Fibroblast of lung (primary cell): ENCODE results near the gene MCCC1.

ENCODE experiments used
- EZH2 ChIP-seq: IDR thresholded peaks from 2 replicates; pipeline ENCODE4 v1.5.1; 2012; ENCODE audit warnings: low read length, control low read depth, mild to moderate bottlenecking; ENCODE audit errors: missing control alignments
- TF ChIP-seq, protein P1 (sequence below), 2 donors: IDR thresholded peaks in 1 of 2; conservative IDR thresholded peaks in 1 of 2; 1 replicate in 1 of 2; 2 replicates in 1 of 2; pipeline ENCODE4 v1.5.1; 2011 to 2012; ENCODE audit warnings: low read length in 2 of 2, control low read depth in 1 of 2, inconsistent platforms in 1 of 2, low read depth in 1 of 2, mild to moderate bottlenecking in 1 of 2

DNA sequence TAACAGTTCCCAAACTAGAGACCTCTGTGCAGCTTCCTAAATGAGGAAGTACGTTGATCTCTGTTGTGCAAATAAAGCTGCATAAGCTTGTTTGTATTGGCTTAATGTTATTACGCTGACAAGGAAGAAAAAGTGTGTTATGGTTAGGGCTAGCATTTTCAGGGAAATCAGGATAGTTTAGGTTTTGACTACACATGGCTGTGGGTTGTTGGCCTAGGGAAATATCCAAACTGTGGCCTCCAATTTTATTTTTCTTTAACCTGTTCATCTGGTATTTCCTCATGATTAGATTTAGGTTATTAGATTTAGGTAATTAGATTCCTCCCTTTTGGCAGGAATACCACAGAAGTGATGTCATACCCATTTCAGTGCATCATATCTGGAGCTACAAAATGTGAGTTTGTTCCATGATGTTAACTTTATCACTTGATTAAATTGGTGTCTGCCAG, 8.7 kb upstream of the MCCC1 start:
- TF ChIP-seq, protein P1, sequence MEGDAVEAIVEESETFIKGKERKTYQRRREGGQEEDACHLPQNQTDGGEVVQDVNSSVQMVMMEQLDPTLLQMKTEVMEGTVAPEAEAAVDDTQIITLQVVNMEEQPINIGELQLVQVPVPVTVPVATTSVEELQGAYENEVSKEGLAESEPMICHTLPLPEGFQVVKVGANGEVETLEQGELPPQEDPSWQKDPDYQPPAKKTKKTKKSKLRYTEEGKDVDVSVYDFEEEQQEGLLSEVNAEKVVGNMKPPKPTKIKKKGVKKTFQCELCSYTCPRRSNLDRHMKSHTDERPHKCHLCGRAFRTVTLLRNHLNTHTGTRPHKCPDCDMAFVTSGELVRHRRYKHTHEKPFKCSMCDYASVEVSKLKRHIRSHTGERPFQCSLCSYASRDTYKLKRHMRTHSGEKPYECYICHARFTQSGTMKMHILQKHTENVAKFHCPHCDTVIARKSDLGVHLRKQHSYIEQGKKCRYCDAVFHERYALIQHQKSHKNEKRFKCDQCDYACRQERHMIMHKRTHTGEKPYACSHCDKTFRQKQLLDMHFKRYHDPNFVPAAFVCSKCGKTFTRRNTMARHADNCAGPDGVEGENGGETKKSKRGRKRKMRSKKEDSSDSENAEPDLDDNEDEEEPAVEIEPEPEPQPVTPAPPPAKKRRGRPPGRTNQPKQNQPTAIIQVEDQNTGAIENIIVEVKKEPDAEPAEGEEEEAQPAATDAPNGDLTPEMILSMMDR (conservative IDR thresholded peaks at IDR 0.05 in 1 of 2, IDR thresholded peaks at IDR 0.05 in 1 of 2; ENCODE audit: low read depth in 1 of 2, low read length in 2 of 2): no peak
- no peak for TF ChIP-seq EZH2
